GM21528 (cell line): ENCODE measurements around the gene STC2.

Source experiments
- ATAC-seq: cut with Tn5 transposase; IDR thresholded peaks from one replicate; pipeline ENCODE4 v1.9.1; 2021; ENCODE audit warnings: mild to moderate bottlenecking, moderate library complexity; ENCODE audit not compliant: unreplicated experiment, low FRiP score

Gene STC2

GRCh38 chr5:173314166-173314952 is 13.9 kb downstream of the STC2 start:
- ATAC-seq: no peak

GRCh38 chr5:173313351-173313801 is 14.8 kb downstream of the STC2 start:
- no peak for ATAC-seq

GRCh38 chr5:173312821-173313220 is 15.4 kb downstream of the STC2 start:
- no peak for ATAC-seq

GRCh38 chr5:173311818-173312585 is 16.2 kb downstream of the STC2 start:
- no peak for ATAC-seq

- ATAC-seq: no peak
Observed at GRCh38 chr5:173310861-173311785, 17.1 kb downstream of the STC2 start.

GRCh38 chr5:173310218-173310769 is 17.9 kb downstream of the STC2 start:
- no peak for ATAC-seq

GRCh38 chr5:173309731-173310130 is 18.5 kb downstream of the STC2 start:
- no peak for ATAC-seq

- no peak for ATAC-seq
Observed at GRCh38 chr5:173308226-173308625, 20.0 kb downstream of the STC2 start.

- ATAC-seq: no peak
Observed at GRCh38 chr5:173307695-173308094, 20.5 kb downstream of the STC2 start.

GRCh38 chr5:173306695-173307094 is 21.5 kb downstream of the STC2 start:
- ATAC-seq: no peak

GRCh38 chr5:173304591-173304988 is 23.6 kb downstream of the STC2 start:
- ATAC-seq: no peak

- no peak for ATAC-seq
Observed at GRCh38 chr5:173303878-173304590, 24.2 kb downstream of the STC2 start.

- no peak for ATAC-seq
Observed at GRCh38 chr5:173302546-173303155, 25.6 kb downstream of the STC2 start.

GRCh38 chr5:173301695-173302545 is 26.3 kb downstream of the STC2 start:
- ATAC-seq: no peak

GRCh38 chr5:173300389-173301047 is 27.7 kb downstream of the STC2 start:
- ATAC-seq: no peak

GRCh38 chr5:173299820-173300219 is 28.4 kb downstream of the STC2 start:
- ATAC-seq: no peak

- no peak for ATAC-seq
Observed at GRCh38 chr5:173298213-173298926, 29.8 kb downstream of the STC2 start.
